ENCODE measurements around the gene TMEM140. TPM values are rescaled to one million over a fixed set of nuclear protein-coding genes. Genes with fewer than 3 reads are reported as not detected.
"Not testable (repeated sequence)": the region's sequence is repeated elsewhere in the genome, so short reads cannot be mapped to it uniquely, and the experiment has no call there.

The TMEM140 gene
- total RNA-seq, 1 experiment from 2014 or later, result 2.2 TPM

- DNase-seq (ENCODE audit: low read depth in 1 of 2, low spot score in 2 of 2), result no peak
- H3K4me3 ChIP-seq, result no peak overlapping the region
- peaks cover 20% of the 10 kb centered on the region for H3K4me1 ChIP-seq (replicated peaks)
- H3K36me3 ChIP-seq, result peaks cover 39% of the 10 kb centered on the region
- H3K27ac ChIP-seq, result no peak overlapping the region
- no peaks in the 10 kb centered on the region for H3K27me3 ChIP-seq (replicated peaks)
- no peaks in the 10 kb centered on the region for H3K9me3 ChIP-seq (replicated peaks)
Observed at GRCh38 chr7:135162382-135163001, 14.6 kb downstream of the TMEM140 start.

GRCh38 chr7:135164357-135165061, 16.6 kb downstream of the TMEM140 start:
- no peak for DNase-seq (ENCODE audit: low read depth in 1 of 2, low spot score in 2 of 2)
- H3K36me3 ChIP-seq, result peaks cover 55% of the 10 kb centered on the region
- no peaks in the 10 kb centered on the region for H3K27me3 ChIP-seq (replicated peaks)
- no peak overlapping the region for H3K27ac ChIP-seq
- H3K4me1 ChIP-seq (replicated peaks), result peaks cover 29% of the 10 kb centered on the region
- no peaks in the 10 kb centered on the region for H3K9me3 ChIP-seq (replicated peaks)
- H3K4me3 ChIP-seq, result no peak overlapping the region

DNA sequence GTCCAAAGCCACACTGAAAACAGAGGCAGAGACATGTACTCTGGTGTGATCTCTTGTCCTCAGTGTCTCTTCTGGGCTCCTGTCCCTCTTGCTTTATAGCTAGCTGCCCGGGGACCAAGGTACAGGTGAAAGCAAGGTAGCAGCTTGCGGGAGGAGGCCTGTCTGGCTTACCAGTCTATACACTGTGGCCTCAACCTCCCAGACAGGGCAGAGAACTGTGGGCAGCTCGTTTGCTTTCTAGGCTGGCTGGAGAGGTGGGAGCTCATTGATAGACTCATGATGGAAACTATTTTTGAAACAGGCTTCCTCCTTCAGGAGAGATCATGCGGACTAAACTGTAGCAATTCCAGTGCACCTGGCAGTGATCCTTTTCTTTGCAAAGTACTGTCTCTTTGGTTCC, 18.0 kb downstream of the TMEM140 start:
- H3K9me3 ChIP-seq (replicated peaks), result 0 out of 2 replicates have a peak, but pooled peaks cover 2% of the 10 kb centered on the region
- no peak overlapping the region for H3K27ac ChIP-seq
- no peaks in the 10 kb centered on the region for H3K27me3 ChIP-seq (replicated peaks)
- peaks cover 64% of the 10 kb centered on the region for H3K36me3 ChIP-seq
- no peak overlapping the region for H3K4me3 ChIP-seq
- DNase-seq (ENCODE audit: low read depth in 1 of 2, low spot score in 2 of 2), result no peak
- peaks cover 18% of the 10 kb centered on the region for H3K4me1 ChIP-seq (replicated peaks)

GRCh38 chr7:135166338-135166990, 18.6 kb downstream of the TMEM140 start:
- H3K27me3 ChIP-seq (replicated peaks), result no peaks in the 10 kb centered on the region
- H3K9me3 ChIP-seq (replicated peaks), result 0 out of 2 replicates have a peak, but pooled peaks cover 2% of the 10 kb centered on the region
- peaks cover 64% of the 10 kb centered on the region for H3K36me3 ChIP-seq
- peaks cover 16% of the 10 kb centered on the region for H3K4me1 ChIP-seq (replicated peaks)
- no peak overlapping the region for H3K4me3 ChIP-seq
- no peak overlapping the region for H3K27ac ChIP-seq
- DNase-seq (ENCODE audit: low read depth in 1 of 2, low spot score in 2 of 2), result no peak

- 0 out of 2 replicates have a peak, but pooled peaks cover 2% of the 10 kb centered on the region for H3K9me3 ChIP-seq (replicated peaks)
- peaks cover 16% of the 10 kb centered on the region for H3K4me1 ChIP-seq (replicated peaks)
- no peak for DNase-seq (ENCODE audit: low read depth in 1 of 2, low spot score in 2 of 2)
- no peak overlapping the region for H3K27ac ChIP-seq
- H3K4me3 ChIP-seq, result no peak overlapping the region
- H3K27me3 ChIP-seq (replicated peaks), result no peaks in the 10 kb centered on the region
- peaks cover 64% of the 10 kb centered on the region for H3K36me3 ChIP-seq
Observed at GRCh38 chr7:135167365-135167917, 19.6 kb downstream of the TMEM140 start.

- H3K4me1 ChIP-seq (replicated peaks), result peaks cover 16% of the 10 kb centered on the region
- H3K9me3 ChIP-seq (replicated peaks), result 0 out of 2 replicates have a peak, but pooled peaks cover 2% of the 10 kb centered on the region
- no peak overlapping the region for H3K4me3 ChIP-seq
- no peak overlapping the region for H3K27ac ChIP-seq
- no peak for DNase-seq (ENCODE audit: low read depth in 1 of 2, low spot score in 2 of 2)
- H3K27me3 ChIP-seq (replicated peaks), result no peaks in the 10 kb centered on the region
- peaks cover 64% of the 10 kb centered on the region for H3K36me3 ChIP-seq
Observed at GRCh38 chr7:135168001-135168400, 20.1 kb downstream of the TMEM140 start.

DNA sequence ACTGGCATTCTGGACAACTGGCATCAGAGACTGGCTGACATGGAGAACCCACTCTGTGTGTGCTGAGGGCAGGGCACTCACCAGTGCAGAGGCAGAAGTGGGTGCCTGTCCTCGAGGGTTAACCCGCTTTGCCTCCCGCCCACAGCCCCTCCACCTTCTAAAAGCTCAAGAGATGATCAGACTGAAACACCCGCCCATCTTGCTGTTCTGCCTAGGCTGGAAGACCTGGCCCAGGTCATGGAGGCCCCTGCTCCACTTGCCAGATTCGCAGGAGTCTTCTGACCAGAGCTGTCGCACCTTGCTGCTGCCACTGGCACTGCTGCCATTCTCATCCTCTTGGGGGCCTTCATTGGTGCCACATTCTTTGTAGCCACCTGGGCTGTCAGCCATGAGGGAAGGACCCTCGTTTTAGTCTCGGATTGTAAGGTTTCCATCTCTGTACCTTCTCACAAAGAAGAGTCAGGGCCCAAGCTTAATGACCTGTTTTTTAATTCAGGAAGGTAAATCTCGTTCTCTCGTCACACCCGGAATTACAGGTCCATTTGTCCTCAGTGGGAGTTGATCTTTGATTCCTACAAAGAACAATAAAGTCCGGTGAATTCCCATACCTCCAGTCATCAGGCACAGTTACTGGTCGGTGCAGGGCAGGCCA, 20.7 kb downstream of the TMEM140 start:
- Histone ChIP-seq H3K9me3 (replicated peaks) (0 out of 2 replicates have a peak, but pooled peaks cover 2% of the 10 kb centered on the region), H3K27ac (no peak overlapping the region), H3K36me3 (peaks cover 63% of the 10 kb centered on the region), H3K27me3 (replicated peaks) (no peaks in the 10 kb centered on the region), H3K4me3 (no peak overlapping the region), H3K4me1 (replicated peaks) (peaks cover 16% of the 10 kb centered on the region)
- DNase-seq (ENCODE audit: low read depth in 1 of 2, low spot score in 2 of 2), result no peak

GRCh38 chr7:135169141-135169963, 21.5 kb downstream of the TMEM140 start:
- H3K9me3 ChIP-seq (replicated peaks), result 0 out of 2 replicates have a peak, but pooled peaks cover 2% of the 10 kb centered on the region
- DNase-seq (ENCODE audit: low read depth in 1 of 2, low spot score in 2 of 2), result peak; percentile 34 to 63
- peak overlapping the region; percentile 83; the same call in 1 of the 2 replicates for H3K27ac ChIP-seq
- H3K4me3 ChIP-seq, result peak overlapping the region; percentile 85
- H3K36me3 ChIP-seq, result peaks cover 56% of the 10 kb centered on the region
- peaks cover 16% of the 10 kb centered on the region for H3K4me1 ChIP-seq (replicated peaks)
- H3K27me3 ChIP-seq (replicated peaks), result no peaks in the 10 kb centered on the region

- H3K4me1 ChIP-seq (replicated peaks), result peaks cover 16% of the 10 kb centered on the region
- H3K27ac ChIP-seq, result peak overlapping the region; percentile 83
- peaks cover 50% of the 10 kb centered on the region for H3K36me3 ChIP-seq
- 0 out of 2 replicates have a peak, but pooled peaks cover 2% of the 10 kb centered on the region for H3K9me3 ChIP-seq (replicated peaks)
- DNase-seq (ENCODE audit: low read depth in 1 of 2, low spot score in 2 of 2), result no peak
- peak overlapping the region; percentile 85 for H3K4me3 ChIP-seq
- H3K27me3 ChIP-seq (replicated peaks), result no peaks in the 10 kb centered on the region
Observed at GRCh38 chr7:135169964-135170273, 22.0 kb downstream of the TMEM140 start.

- peak; percentile 94 to 97 for DNase-seq (ENCODE audit: low read depth in 1 of 2, low spot score in 2 of 2)
- Histone ChIP-seq H3K9me3 (replicated peaks) (0 out of 2 replicates have a peak, but pooled peaks cover 2% of the 10 kb centered on the region), H3K27ac (peak within 1 kb of the TSS; percentile 83), H3K4me3 (peak within 1 kb of the TSS; percentile 85), H3K36me3 (peaks cover 45% of the 10 kb centered on the region), H3K27me3 (replicated peaks) (no peaks in the 10 kb centered on the region), H3K4me1 (replicated peaks) (peaks cover 16% of the 10 kb centered on the region)
Observed at GRCh38 chr7:135170274-135170997, 22.6 kb downstream of the TMEM140 start, which contains the start of gene CYREN. Gene CYREN, minus strand, starts transcription at chr7:135170707. Its CDS starts 1,785 bp downstream, at chr7:135168922.

GRCh38 chr7:135170998-135171481, 23.2 kb downstream of the TMEM140 start:
- not testable (repeated sequence) for DNase-seq (ENCODE audit: low read depth in 1 of 2, low spot score in 2 of 2); H3K27me3 ChIP-seq (replicated peaks); H3K9me3 ChIP-seq (replicated peaks)
- Histone ChIP-seq H3K4me3 (peak overlapping the region; percentile 85), H3K4me1 (replicated peaks) (peaks cover 16% of the 10 kb centered on the region), H3K27ac (peak overlapping the region; percentile 83), H3K36me3 (peaks cover 39% of the 10 kb centered on the region)
